GM23338 (cell line): Measurements from ENCODE around the gene TYROBP.

Experiments
- EZH2 ChIP-seq: fragments of 200-600 bp; sonication (generic); IDR thresholded peaks from one replicate; pipeline ENCODE4 v1.8.0; 2017; ENCODE audit warnings: antibody characterized with exemption, mild to moderate bottlenecking, low read depth; ENCODE audit not compliant: unreplicated experiment
- JUNB ChIP-seq: IDR thresholded peaks from one replicate; pipeline ENCODE4 v1.6.1; 2016; ENCODE audit warnings: antibody characterized with exemption; ENCODE audit not compliant: unreplicated experiment
- POLR2AphosphoS5 ChIP-seq: IDR thresholded peaks from 2 replicates; pipeline ENCODE4 v1.6.1; 2016; ENCODE audit warnings: antibody characterized with exemption, low read depth
- TF ChIP-seq, protein P1 (sequence below), 2 experiments: fragments of 200-600 bp in 1 of 2; sonication (generic) in 1 of 2; conservative IDR thresholded peaks; 2 replicates each; pipeline versions ENCODE4 v1.5.1 to v1.6.1; 2016 to 2017; ENCODE audit warnings: antibody characterized with exemption in 2 of 2, low read depth in 2 of 2, mild to moderate bottlenecking in 2 of 2, moderate library complexity in 1 of 2
- TF ChIP-seq, protein P2 (sequence below): IDR thresholded peaks from one replicate; pipeline ENCODE4 v1.6.1; 2018; ENCODE audit warnings: antibody characterized with exemption; ENCODE audit not compliant: unreplicated experiment

DNA sequence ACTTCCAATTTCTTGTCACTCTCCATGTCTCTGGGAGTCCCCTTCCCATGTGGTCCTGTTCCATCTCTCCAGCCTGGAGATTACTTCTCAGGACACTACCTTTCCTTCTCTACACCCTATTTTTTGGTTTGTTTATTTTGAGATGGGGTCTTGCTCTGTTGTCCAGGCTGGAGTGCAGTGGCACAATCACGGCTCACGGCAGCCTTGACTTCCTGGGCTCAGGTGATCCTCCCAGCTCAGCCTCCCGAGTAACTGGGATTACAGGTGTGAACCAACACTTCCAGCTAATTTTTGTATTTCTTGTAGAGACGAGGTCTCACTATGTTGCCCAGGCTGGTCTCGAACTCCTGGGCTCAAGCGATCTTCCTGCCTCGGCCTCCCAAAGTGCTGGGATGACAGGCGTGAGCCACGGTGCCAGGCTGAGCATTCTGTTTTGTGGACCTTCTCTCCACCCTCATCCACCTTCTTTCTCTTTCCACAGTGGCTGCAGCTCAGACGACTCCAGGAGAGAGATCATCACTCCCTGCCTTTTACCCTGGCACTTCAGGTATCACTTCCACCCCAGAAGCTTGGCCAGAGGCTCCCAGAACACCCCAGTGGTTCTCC lies 5.1 kb downstream of the TYROBP start:
- TF ChIP-seq, protein P1, sequence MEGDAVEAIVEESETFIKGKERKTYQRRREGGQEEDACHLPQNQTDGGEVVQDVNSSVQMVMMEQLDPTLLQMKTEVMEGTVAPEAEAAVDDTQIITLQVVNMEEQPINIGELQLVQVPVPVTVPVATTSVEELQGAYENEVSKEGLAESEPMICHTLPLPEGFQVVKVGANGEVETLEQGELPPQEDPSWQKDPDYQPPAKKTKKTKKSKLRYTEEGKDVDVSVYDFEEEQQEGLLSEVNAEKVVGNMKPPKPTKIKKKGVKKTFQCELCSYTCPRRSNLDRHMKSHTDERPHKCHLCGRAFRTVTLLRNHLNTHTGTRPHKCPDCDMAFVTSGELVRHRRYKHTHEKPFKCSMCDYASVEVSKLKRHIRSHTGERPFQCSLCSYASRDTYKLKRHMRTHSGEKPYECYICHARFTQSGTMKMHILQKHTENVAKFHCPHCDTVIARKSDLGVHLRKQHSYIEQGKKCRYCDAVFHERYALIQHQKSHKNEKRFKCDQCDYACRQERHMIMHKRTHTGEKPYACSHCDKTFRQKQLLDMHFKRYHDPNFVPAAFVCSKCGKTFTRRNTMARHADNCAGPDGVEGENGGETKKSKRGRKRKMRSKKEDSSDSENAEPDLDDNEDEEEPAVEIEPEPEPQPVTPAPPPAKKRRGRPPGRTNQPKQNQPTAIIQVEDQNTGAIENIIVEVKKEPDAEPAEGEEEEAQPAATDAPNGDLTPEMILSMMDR (conservative IDR thresholded peaks at IDR 0.05; ENCODE audit: low read depth in 2 of 2): no peak
- TF ChIP-seq, protein P2, sequence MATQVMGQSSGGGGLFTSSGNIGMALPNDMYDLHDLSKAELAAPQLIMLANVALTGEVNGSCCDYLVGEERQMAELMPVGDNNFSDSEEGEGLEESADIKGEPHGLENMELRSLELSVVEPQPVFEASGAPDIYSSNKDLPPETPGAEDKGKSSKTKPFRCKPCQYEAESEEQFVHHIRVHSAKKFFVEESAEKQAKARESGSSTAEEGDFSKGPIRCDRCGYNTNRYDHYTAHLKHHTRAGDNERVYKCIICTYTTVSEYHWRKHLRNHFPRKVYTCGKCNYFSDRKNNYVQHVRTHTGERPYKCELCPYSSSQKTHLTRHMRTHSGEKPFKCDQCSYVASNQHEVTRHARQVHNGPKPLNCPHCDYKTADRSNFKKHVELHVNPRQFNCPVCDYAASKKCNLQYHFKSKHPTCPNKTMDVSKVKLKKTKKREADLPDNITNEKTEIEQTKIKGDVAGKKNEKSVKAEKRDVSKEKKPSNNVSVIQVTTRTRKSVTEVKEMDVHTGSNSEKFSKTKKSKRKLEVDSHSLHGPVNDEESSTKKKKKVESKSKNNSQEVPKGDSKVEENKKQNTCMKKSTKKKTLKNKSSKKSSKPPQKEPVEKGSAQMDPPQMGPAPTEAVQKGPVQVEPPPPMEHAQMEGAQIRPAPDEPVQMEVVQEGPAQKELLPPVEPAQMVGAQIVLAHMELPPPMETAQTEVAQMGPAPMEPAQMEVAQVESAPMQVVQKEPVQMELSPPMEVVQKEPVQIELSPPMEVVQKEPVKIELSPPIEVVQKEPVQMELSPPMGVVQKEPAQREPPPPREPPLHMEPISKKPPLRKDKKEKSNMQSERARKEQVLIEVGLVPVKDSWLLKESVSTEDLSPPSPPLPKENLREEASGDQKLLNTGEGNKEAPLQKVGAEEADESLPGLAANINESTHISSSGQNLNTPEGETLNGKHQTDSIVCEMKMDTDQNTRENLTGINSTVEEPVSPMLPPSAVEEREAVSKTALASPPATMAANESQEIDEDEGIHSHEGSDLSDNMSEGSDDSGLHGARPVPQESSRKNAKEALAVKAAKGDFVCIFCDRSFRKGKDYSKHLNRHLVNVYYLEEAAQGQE: no peak
- TF ChIP-seq EZH2 (no peak), JUNB (no peak), POLR2AphosphoS5 (no peak)
